ENCODE data around the gene CPT2. TPM values are rescaled to one million over a fixed set of nuclear protein-coding genes. Genes with fewer than 3 reads are reported as not detected.

The CPT2 gene
- polyA plus RNA-seq, 2 donors, result 8.2 to 16.5 TPM

- Histone ChIP-seq H3K4me3 (ENCODE audit: low read depth in 1 of 2, low read length in 2 of 2) (peak within 1 kb of the TSS; percentile 92 to 99), H3K27ac (ENCODE audit: low read depth in 2 of 2, low read length in 1 of 2) (peak within 1 kb of the TSS; percentile 65 to 91), H3K36me3 (ENCODE audit: control insufficient read depth in 2 of 2, insufficient read depth in 2 of 2, low read length in 1 of 2) (peaks cover 5 to 6% of the 10 kb centered on the region in 2 donors), H3K4me1 (ENCODE audit: control insufficient read depth in 2 of 2, insufficient read depth in 2 of 2, low read length in 1 of 2) (peaks cover 0 to 3% of the 10 kb centered on the region in 2 donors), H3K27me3 (ENCODE audit: control insufficient read depth in 1 of 2, insufficient read depth in 2 of 2, low read length in 2 of 2) (no peaks in the 10 kb centered on the region), H3K9me3 (ENCODE audit: control insufficient read depth in 2 of 2, insufficient read depth in 1 of 2, low read depth in 1 of 2, low read length in 1 of 2) (no peaks in the 10 kb centered on the region)
- 6% methylated on average over 64 of the region's 64 CpGs for WGBS, 2 donors
Observed at GRCh38 chr1:53238197-53239155, 41.9 kb downstream of the CPT2 start, which contains the start of gene MAGOH. TSS of gene MAGOH (minus strand) at chr1:53238518. CDS start at chr1:53238448, 70 bp downstream.

GRCh38 chr1:53241828-53242227 is 45.2 kb downstream of the CPT2 start:
- H3K4me1 ChIP-seq (ENCODE audit: control insufficient read depth in 2 of 2, insufficient read depth in 2 of 2, low read length in 1 of 2), result peaks cover 0 to 3% of the 10 kb centered on the region in 2 donors
- WGBS, 2 donors, result 84 to 86% methylated on average over 2 of the region's 2 CpGs
- no peak overlapping the region for H3K27ac ChIP-seq (ENCODE audit: low read depth in 2 of 2, low read length in 1 of 2)
- H3K9me3 ChIP-seq (ENCODE audit: control insufficient read depth in 2 of 2, insufficient read depth in 1 of 2, low read depth in 1 of 2, low read length in 1 of 2), result no peaks in the 10 kb centered on the region
- H3K36me3 ChIP-seq (ENCODE audit: control insufficient read depth in 2 of 2, insufficient read depth in 2 of 2, low read length in 1 of 2), result peaks cover 0 to 3% of the 10 kb centered on the region in 2 donors
- H3K4me3 ChIP-seq (ENCODE audit: low read depth in 1 of 2, low read length in 2 of 2), result no peak overlapping the region
- H3K27me3 ChIP-seq (ENCODE audit: control insufficient read depth in 1 of 2, insufficient read depth in 2 of 2, low read length in 2 of 2), result no peaks in the 10 kb centered on the region

- Histone ChIP-seq H3K36me3 (ENCODE audit: control insufficient read depth in 2 of 2, insufficient read depth in 2 of 2, low read length in 1 of 2) (peaks cover 0 to 3% of the 10 kb centered on the region in 2 donors), H3K27ac (ENCODE audit: low read depth in 2 of 2, low read length in 1 of 2) (no peak overlapping the region)
- WGBS, 2 donors, result 73 to 75% methylated on average over 4 of the region's 4 CpGs
Observed at GRCh38 chr1:53242381-53242780, 45.8 kb downstream of the CPT2 start.

GRCh38 chr1:53244141-53244540 is 47.5 kb downstream of the CPT2 start:
- WGBS, 2 donors, result 60 to 67% methylated on average over 4 of the region's 4 CpGs

More at GRCh38 chr1:53242381-53242780, 45.8 kb downstream of the CPT2 start:
- Histone ChIP-seq H3K9me3 (ENCODE audit: control insufficient read depth in 2 of 2, insufficient read depth in 1 of 2, low read depth in 1 of 2, low read length in 1 of 2) (no peaks in the 10 kb centered on the region), H3K27me3 (ENCODE audit: control insufficient read depth in 1 of 2, insufficient read depth in 2 of 2, low read length in 2 of 2) (no peaks in the 10 kb centered on the region), H3K4me1 (ENCODE audit: control insufficient read depth in 2 of 2, insufficient read depth in 2 of 2, low read length in 1 of 2) (peaks cover 0 to 3% of the 10 kb centered on the region in 2 donors), H3K4me3 (ENCODE audit: low read depth in 1 of 2, low read length in 2 of 2) (no peak overlapping the region)

GRCh38 chr1:53246261-53247134 is 49.9 kb downstream of the CPT2 start:
- peaks cover 0 to 3% of the 10 kb centered on the region in 2 donors for H3K36me3 ChIP-seq (ENCODE audit: control insufficient read depth in 2 of 2, insufficient read depth in 2 of 2, low read length in 1 of 2)
- no peak overlapping the region for H3K27ac ChIP-seq (ENCODE audit: low read depth in 2 of 2, low read length in 1 of 2)
- H3K9me3 ChIP-seq (ENCODE audit: control insufficient read depth in 2 of 2, insufficient read depth in 1 of 2, low read depth in 1 of 2, low read length in 1 of 2), result no peaks in the 10 kb centered on the region
- no peaks in the 10 kb centered on the region for H3K27me3 ChIP-seq (ENCODE audit: control insufficient read depth in 1 of 2, insufficient read depth in 2 of 2, low read length in 2 of 2)
- no peaks in the 10 kb centered on the region for H3K4me1 ChIP-seq (ENCODE audit: control insufficient read depth in 2 of 2, insufficient read depth in 2 of 2, low read length in 1 of 2)
- H3K4me3 ChIP-seq (ENCODE audit: low read depth in 1 of 2, low read length in 2 of 2), result no peak overlapping the region
- WGBS, 2 donors, result 80 to 86% methylated on average over 4 of the region's 4 CpGs

More at GRCh38 chr1:53244141-53244540, 47.5 kb downstream of the CPT2 start:
- Histone ChIP-seq H3K9me3 (ENCODE audit: control insufficient read depth in 2 of 2, insufficient read depth in 1 of 2, low read depth in 1 of 2, low read length in 1 of 2) (no peaks in the 10 kb centered on the region), H3K4me1 (ENCODE audit: control insufficient read depth in 2 of 2, insufficient read depth in 2 of 2, low read length in 1 of 2) (no peaks in the 10 kb centered on the region), H3K4me3 (ENCODE audit: low read depth in 1 of 2, low read length in 2 of 2) (no peak overlapping the region), H3K27me3 (ENCODE audit: control insufficient read depth in 1 of 2, insufficient read depth in 2 of 2, low read length in 2 of 2) (no peaks in the 10 kb centered on the region), H3K27ac (ENCODE audit: low read depth in 2 of 2, low read length in 1 of 2) (no peak overlapping the region), H3K36me3 (ENCODE audit: control insufficient read depth in 2 of 2, insufficient read depth in 2 of 2, low read length in 1 of 2) (peaks cover 0 to 3% of the 10 kb centered on the region in 2 donors)

- Histone ChIP-seq H3K36me3 (ENCODE audit: control insufficient read depth in 2 of 2, insufficient read depth in 2 of 2, low read length in 1 of 2) (peaks cover 0 to 5% of the 10 kb centered on the region in 2 donors), H3K27ac (ENCODE audit: low read depth in 2 of 2, low read length in 1 of 2) (no peak overlapping the region), H3K4me3 (ENCODE audit: low read depth in 1 of 2, low read length in 2 of 2) (no peak overlapping the region), H3K9me3 (ENCODE audit: control insufficient read depth in 2 of 2, insufficient read depth in 1 of 2, low read depth in 1 of 2, low read length in 1 of 2) (no peaks in the 10 kb centered on the region), H3K27me3 (ENCODE audit: control insufficient read depth in 1 of 2, insufficient read depth in 2 of 2, low read length in 2 of 2) (no peaks in the 10 kb centered on the region), H3K4me1 (ENCODE audit: control insufficient read depth in 2 of 2, insufficient read depth in 2 of 2, low read length in 1 of 2) (no peaks in the 10 kb centered on the region)
- WGBS, 2 donors, result 40 to 51% methylated on average over 3 of the region's 3 CpGs
Observed at GRCh38 chr1:53249706-53250105, 53.1 kb downstream of the CPT2 start.

GRCh38 chr1:53250325-53250724 is 53.7 kb downstream of the CPT2 start:
- H3K36me3 ChIP-seq (ENCODE audit: control insufficient read depth in 2 of 2, insufficient read depth in 2 of 2, low read length in 1 of 2), result peaks cover 0 to 5% of the 10 kb centered on the region in 2 donors
- no peaks in the 10 kb centered on the region for H3K27me3 ChIP-seq (ENCODE audit: control insufficient read depth in 1 of 2, insufficient read depth in 2 of 2, low read length in 2 of 2)
- no peaks in the 10 kb centered on the region for H3K4me1 ChIP-seq (ENCODE audit: control insufficient read depth in 2 of 2, insufficient read depth in 2 of 2, low read length in 1 of 2)
- no peaks in the 10 kb centered on the region for H3K9me3 ChIP-seq (ENCODE audit: control insufficient read depth in 2 of 2, insufficient read depth in 1 of 2, low read depth in 1 of 2, low read length in 1 of 2)
- no peak overlapping the region for H3K4me3 ChIP-seq (ENCODE audit: low read depth in 1 of 2, low read length in 2 of 2)
- no peak overlapping the region for H3K27ac ChIP-seq (ENCODE audit: low read depth in 2 of 2, low read length in 1 of 2)
- WGBS, 2 donors, result 91 to 94% methylated on average over 4 of the region's 4 CpGs

- no peak overlapping the region for H3K4me3 ChIP-seq (ENCODE audit: low read depth in 1 of 2, low read length in 2 of 2)
- 74 to 87% methylated on average over 4 of the region's 4 CpGs for WGBS, 2 donors
- no peaks in the 10 kb centered on the region for H3K4me1 ChIP-seq (ENCODE audit: control insufficient read depth in 2 of 2, insufficient read depth in 2 of 2, low read length in 1 of 2)
- no peaks in the 10 kb centered on the region for H3K9me3 ChIP-seq (ENCODE audit: control insufficient read depth in 2 of 2, insufficient read depth in 1 of 2, low read depth in 1 of 2, low read length in 1 of 2)
- H3K36me3 ChIP-seq (ENCODE audit: control insufficient read depth in 2 of 2, insufficient read depth in 2 of 2, low read length in 1 of 2), result peaks cover 2 to 4% of the 10 kb centered on the region in 2 donors
- H3K27me3 ChIP-seq (ENCODE audit: control insufficient read depth in 1 of 2, insufficient read depth in 2 of 2, low read length in 2 of 2), result no peaks in the 10 kb centered on the region
- H3K27ac ChIP-seq (ENCODE audit: low read depth in 2 of 2, low read length in 1 of 2), result no peak overlapping the region
Observed at GRCh38 chr1:53254011-53254640, 57.5 kb downstream of the CPT2 start.

- no peaks in the 10 kb centered on the region for H3K4me1 ChIP-seq (ENCODE audit: control insufficient read depth in 2 of 2, insufficient read depth in 2 of 2, low read length in 1 of 2)
- peaks cover 2 to 4% of the 10 kb centered on the region in 2 donors for H3K36me3 ChIP-seq (ENCODE audit: control insufficient read depth in 2 of 2, insufficient read depth in 2 of 2, low read length in 1 of 2)
- no peak overlapping the region for H3K27ac ChIP-seq (ENCODE audit: low read depth in 2 of 2, low read length in 1 of 2)
- WGBS, 2 donors, result 97% methylated on average over 4 of the region's 4 CpGs
- H3K9me3 ChIP-seq (ENCODE audit: control insufficient read depth in 2 of 2, insufficient read depth in 1 of 2, low read depth in 1 of 2, low read length in 1 of 2), result no peaks in the 10 kb centered on the region
- H3K4me3 ChIP-seq (ENCODE audit: low read depth in 1 of 2, low read length in 2 of 2), result no peak overlapping the region
- no peaks in the 10 kb centered on the region for H3K27me3 ChIP-seq (ENCODE audit: control insufficient read depth in 1 of 2, insufficient read depth in 2 of 2, low read length in 2 of 2)
Observed at GRCh38 chr1:53255031-53255430, 58.4 kb downstream of the CPT2 start.
